ENCODE results near the gene CCDC91.

CCDC91 gene

GRCh38 chr12:28190321-28191050, at the start of gene CCDC91:
TSS of gene CCDC91 (plus strand) at chr12:28190456. CDS start at chr12:28257216, 66,760 bp downstream.
- peak; percentile 45 for DNase-seq

- no peak for DNase-seq
Measured at GRCh38 chr12:28144059-28144458, 46.2 kb upstream of the CCDC91 start.

- no peak for DNase-seq
Measured at GRCh38 chr12:28144532-28144931, 45.7 kb upstream of the CCDC91 start.

- no peak for DNase-seq
Measured at GRCh38 chr12:28145216-28145615, 45.0 kb upstream of the CCDC91 start.

- no peak for DNase-seq
Measured at GRCh38 chr12:28149279-28149678, 41.0 kb upstream of the CCDC91 start.

GRCh38 chr12:28156362-28156761, 33.9 kb upstream of the CCDC91 start:
- DNase-seq: no peak

- DNase-seq: no peak
Measured at GRCh38 chr12:28156804-28157203, 33.5 kb upstream of the CCDC91 start.

DNA sequence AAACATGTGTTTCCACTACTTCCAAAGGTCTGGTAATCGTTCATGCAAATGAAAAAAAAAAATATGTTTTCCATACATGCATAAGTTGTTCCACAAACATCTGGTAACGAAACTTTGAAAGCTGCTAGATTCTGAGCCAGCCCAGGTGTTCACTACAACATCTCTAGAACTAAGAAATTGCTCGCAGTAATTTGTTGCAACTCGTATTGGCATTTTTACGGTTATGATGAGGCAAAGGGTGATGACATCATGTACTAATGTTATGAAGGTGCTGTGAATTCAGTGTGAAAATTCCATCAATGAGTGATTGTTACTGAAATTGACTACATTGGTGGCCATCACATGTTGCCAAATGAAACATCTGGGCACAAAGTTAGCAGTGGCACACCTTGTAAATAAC, 31.9 kb upstream of the CCDC91 start:
- DNase-seq: no peak

DNA sequence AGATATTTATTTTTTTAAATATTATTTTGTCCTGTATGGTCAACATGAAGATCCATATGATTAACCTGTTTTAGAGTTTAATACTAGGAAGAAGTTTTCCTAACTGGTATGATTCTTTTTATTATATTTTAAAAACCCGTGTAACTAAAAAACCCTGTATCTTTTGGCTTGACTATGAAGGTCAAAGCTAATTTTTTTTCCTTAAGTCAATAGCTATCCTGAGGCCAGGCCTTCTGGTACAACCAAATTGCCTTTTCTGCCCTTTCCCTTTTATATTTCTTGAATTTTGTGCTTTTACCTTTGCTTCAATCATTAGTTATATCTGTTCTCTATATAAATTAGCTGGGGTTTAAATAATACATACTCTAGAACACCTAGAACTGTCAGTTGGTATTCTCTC, 30.6 kb upstream of the CCDC91 start:
- DNase-seq: no peak

DNA sequence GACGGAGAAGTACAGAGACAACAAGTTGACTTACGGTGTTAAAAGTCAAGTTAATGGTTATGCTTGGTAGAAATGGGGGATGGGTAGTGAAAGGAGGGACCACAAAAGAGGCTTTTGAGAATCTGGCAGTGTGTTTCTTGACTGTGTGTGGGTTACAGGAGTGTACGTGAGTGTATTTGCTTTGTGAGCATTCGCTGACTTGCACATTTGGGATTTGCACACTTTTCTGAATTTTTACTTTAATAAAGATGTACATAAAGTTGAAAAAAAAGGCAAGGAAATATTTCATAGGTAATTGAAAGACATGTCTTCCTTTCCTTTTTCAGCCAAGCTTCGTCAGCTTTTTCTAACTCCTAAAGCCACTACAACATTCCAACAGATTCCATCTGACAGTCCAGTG, 28.6 kb upstream of the CCDC91 start:
- no peak for DNase-seq

DNA sequence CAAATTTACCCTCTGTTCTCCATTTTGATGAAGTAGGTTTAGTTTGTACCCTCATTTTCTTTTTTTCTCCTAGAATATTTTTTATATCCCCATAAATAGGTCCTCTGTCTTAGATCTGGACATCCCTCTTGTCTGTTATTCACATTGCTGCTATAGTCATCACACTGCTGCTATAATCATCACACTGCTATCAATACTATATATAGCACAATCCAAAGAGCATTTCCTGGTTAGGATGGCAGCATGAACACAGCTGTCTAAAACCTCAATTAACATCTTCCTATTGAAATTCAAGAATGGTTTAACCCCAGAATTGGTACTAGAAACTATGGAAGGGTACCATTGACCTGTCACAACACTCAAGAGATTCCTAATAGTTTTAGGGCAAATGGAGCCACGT, 27.6 kb upstream of the CCDC91 start:
- no peak for DNase-seq

- DNase-seq: no peak
Measured at GRCh38 chr12:28164644-28165275, 25.5 kb upstream of the CCDC91 start.

- DNase-seq: no peak
Measured at GRCh38 chr12:28167981-28168485, 22.2 kb upstream of the CCDC91 start.

DNA sequence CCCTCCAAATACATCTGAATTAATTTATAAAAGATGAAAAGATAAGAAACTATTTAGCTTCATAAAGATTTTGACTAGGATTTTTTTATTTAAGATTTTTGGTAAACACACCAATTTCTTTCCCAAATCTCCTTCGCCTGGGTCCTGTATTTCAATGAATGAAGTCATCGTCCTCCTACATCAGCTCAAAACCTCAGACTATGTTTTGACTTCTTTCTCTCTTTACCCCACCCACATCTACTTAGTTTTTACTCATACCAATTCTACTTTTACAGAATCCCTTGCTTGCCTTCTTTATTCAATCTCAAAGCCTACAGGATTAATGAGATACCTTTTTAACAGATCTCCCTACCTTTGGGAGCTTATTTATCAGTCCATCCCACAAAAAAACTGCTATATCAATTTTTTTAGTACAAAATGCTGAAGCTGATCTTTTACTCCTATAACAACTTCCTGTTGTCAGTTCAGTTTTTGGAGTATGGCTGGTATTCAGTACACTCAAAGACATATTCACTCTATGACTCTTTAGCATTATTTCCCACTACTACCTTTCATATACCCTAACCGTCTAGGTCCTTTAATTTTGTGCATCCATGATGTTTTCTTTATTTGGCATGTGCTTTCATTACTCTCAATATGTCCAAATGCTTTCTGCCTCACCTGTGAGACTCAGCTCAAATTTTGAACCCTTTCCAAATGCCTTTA, 18.7 kb upstream of the CCDC91 start:
- DNase-seq: no peak

GRCh38 chr12:28172434-28173030, 17.7 kb upstream of the CCDC91 start:
- DNase-seq: peak; percentile 0

DNA sequence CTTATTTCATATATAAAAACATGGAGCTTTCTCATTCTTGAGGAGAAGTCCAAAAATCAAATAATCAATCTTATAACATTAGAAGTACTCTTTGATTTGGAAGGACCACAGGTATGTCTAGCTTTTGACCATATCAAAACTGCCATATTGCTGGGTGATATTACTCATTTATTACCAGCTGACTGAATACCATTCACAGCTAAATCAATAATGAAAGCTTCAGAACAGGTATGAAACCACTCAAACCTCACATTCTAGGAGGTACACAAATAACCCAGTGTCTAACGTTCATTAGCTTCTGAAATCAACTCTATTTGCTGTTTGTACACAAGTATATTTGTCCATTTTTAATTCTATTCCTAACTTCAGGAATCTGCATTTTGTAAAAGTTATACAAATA, 16.8 kb upstream of the CCDC91 start:
- DNase-seq: no peak

DNA sequence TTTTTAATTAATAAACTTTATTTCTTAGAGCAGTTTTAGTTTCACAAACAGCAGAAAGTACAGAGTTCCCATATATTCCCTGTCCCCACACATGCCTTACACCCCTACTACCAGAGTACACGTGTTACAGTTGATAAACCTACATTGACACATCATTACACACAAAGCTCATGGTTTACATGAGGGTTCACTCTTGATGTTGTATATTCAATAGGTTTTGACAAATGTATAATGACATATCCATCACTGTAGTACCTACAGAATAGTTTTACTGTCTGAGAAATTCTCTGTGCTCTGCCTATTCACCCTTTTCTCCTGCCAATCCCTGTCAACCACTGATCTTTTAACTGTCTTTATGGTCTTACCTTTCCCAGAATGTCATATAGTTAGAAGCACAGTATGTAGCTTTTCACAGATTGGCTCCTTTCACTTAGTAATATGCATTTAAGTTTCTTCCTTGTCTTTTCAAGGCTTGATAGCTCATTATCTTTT, 15.1 kb upstream of the CCDC91 start:
- DNase-seq: no peak

- DNase-seq: no peak
Measured at GRCh38 chr12:28176295-28176694, 14.0 kb upstream of the CCDC91 start.

GRCh38 chr12:28177461-28177860, 12.8 kb upstream of the CCDC91 start:
- no peak for DNase-seq

DNA sequence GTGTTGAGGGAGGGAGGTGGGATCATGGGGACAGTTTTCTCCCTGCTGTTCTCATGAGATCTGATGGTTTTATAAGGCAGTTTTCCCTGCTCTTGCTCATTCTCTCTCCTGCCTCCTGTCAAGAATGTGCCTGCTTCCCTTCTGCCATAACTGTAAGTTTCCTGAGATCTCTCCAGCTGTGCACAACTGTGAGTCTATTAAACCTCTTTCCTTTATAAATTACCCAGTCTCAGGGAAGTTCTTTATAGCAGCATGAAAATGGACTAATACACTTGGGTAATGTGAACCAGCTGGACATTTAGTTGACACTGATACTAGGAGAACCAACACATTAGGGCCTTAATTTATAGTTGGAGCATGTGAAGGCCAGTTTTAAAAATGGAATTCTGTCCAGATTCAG, 12.4 kb upstream of the CCDC91 start:
- no peak for DNase-seq

DNA sequence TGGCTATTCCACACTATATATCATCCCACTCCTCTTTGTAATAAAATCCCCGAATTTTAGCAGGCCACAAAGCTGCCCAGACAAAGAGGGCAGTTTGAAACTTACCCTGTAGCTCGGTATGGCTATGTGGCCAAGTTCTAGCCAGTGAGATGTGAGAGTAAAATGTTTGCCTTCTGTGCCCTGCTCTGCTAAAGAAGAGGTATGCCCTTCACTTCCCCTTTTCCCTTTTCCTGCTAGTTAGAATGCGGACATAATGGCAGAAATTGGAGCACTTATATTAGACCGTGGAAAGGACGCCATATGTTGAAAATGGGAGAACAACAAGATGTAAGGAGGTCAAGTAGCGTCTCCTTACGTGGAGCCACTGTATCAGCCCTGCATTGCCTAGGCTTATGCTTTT, 11.5 kb upstream of the CCDC91 start:
- no peak for DNase-seq

DNA sequence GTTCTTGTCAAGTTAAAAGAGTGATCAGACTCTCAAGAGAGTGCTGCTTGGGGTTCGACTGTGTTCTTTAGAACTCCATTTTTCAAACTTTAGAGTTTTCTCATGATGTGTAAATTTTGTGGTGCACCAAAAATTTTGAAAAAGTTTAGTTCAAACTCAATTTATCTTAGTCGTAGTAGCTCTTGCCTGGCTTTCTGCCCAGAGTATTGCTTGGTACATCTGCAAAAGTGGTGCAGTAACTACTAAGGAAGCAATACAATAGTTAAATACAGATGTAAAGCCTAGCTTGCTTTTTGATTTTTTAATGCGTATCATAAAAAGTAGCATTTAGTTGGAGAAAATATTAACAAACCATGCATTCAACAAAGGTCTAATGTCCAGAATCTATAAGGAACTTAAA, 9.5 kb upstream of the CCDC91 start:
- no peak for DNase-seq

DNA sequence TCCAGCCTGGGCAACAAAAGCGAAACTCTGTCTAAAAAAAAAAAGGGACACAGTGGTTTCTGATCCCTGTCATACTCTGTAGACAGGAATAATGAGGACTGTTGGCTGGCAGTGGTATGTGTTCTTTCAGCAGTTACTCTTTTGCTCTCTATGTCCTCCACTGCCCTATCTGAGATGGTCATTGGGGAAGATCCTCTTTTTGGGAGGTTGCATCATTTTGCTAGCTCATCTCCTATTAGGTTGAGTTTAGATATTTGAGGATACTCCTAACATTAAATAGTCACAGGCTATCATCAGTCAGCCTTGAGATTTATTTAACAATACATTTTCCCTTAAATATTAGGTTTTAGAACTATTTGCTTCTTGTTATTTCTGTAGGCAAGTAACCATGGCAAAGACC, 5.9 kb upstream of the CCDC91 start:
- DNase-seq: no peak

Data from NCI-H1436 (cell line).